ENCODE data around the gene SLC12A9.

- TF ChIP-seq, protein P1, sequence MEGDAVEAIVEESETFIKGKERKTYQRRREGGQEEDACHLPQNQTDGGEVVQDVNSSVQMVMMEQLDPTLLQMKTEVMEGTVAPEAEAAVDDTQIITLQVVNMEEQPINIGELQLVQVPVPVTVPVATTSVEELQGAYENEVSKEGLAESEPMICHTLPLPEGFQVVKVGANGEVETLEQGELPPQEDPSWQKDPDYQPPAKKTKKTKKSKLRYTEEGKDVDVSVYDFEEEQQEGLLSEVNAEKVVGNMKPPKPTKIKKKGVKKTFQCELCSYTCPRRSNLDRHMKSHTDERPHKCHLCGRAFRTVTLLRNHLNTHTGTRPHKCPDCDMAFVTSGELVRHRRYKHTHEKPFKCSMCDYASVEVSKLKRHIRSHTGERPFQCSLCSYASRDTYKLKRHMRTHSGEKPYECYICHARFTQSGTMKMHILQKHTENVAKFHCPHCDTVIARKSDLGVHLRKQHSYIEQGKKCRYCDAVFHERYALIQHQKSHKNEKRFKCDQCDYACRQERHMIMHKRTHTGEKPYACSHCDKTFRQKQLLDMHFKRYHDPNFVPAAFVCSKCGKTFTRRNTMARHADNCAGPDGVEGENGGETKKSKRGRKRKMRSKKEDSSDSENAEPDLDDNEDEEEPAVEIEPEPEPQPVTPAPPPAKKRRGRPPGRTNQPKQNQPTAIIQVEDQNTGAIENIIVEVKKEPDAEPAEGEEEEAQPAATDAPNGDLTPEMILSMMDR (IDR thresholded peaks at IDR 0.05) = no peak; the same call in 1 of the 2 replicates
- TF ChIP-seq ZFX (IDR thresholded peaks at IDR 0.05; ENCODE audit: borderline replicate concordance) = no peak
Observed at GRCh38 chr7:100874577-100875355, 22.3 kb downstream of the SLC12A9 start, which contains the start of gene SRRT.

Data from 22Rv1 (cell line).